Measurements from ENCODE around the gene KIZ.

KIZ gene

DNA sequence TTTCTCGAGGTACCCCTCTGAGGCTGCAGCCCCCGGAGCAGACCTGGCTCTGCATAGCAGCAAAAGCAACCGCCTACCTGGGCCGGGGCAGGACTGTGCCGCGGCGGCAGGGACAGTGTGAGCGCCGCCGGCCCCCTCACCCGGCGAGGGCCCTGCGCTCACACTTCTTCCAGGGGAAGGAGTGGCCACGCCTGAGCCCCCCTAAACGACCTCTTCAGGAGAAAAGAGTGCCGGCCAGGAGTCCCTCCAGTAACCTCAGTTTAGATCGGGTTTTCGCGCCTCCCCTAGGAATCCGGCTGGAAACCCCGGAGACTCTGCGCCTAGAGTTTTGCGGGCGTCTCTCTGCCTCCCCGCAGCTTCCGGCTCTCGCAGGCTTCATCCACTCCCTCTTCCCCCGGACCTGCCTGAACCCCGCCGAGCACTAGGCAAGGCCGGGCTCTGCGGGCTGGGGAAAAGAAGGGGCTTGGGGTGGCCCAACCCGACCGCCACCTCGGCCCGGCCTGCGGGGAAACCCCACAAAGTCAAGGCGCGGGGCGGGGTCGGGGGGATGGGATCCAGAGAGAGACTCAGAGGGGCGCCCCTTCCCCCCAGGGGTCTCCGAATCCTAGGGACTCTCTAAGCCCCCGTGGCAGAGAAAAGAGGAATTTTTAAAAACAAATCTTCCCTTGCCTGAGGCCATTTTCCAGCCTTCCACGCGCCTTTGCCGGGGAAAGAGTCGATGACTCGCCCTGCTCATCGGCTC lies 20.3 kb upstream of the KIZ start:
- Histone ChIP-seq H3K27ac (no peak overlapping the region), H3K4me3 (peak overlapping the region; percentile 13)
- TF ChIP-seq, protein P1, sequence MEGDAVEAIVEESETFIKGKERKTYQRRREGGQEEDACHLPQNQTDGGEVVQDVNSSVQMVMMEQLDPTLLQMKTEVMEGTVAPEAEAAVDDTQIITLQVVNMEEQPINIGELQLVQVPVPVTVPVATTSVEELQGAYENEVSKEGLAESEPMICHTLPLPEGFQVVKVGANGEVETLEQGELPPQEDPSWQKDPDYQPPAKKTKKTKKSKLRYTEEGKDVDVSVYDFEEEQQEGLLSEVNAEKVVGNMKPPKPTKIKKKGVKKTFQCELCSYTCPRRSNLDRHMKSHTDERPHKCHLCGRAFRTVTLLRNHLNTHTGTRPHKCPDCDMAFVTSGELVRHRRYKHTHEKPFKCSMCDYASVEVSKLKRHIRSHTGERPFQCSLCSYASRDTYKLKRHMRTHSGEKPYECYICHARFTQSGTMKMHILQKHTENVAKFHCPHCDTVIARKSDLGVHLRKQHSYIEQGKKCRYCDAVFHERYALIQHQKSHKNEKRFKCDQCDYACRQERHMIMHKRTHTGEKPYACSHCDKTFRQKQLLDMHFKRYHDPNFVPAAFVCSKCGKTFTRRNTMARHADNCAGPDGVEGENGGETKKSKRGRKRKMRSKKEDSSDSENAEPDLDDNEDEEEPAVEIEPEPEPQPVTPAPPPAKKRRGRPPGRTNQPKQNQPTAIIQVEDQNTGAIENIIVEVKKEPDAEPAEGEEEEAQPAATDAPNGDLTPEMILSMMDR (IDR thresholded peaks at IDR 0.05), result no peak
- no peak for DNase-seq (ENCODE audit: low spot score)

DNA sequence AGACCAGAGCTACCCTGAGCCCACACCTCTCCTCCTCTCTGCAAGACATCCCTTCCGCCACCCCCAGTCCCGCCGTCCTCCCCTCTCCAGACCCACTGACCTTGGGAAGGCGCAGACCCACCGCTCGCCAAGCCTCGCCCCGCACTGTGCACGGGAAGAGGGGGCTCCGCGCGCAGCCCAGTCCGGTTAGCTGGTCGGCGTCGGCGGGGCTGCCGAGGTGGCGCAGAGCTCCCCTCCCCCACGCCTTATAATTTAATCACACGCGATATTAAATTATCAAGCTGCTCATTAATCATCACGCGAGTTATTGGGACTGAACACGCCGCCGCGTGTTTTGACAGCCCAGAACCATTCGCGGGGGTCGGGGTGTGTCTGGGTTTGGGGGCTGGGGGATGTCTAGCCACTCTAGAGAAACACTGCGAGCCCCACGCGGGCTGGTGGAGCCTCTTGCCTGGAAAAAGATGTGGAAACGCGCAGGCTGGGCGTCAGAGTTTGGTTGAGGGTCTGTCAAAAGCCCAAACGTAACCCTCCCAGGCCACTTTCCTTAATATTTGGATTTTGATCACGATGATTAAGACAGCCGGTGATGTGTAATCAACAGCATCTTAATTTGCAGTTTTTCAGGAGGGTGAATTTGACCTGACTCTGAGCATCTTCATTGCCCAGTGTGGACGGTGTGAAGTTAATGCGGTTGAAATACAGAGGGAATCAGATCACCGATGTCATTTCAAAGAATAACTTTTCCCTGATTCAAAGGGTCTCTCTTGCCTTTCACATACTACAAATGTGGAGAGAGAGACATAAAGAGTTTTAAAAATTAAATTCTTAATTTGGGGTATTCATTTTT lies 19.5 kb upstream of the KIZ start, which contains the start of gene LINC00237:
Gene LINC00237, minus strand, starts transcription at position 188 of the 847 bp plus-strand sequence.
- Histone ChIP-seq H3K27ac (no peak within 1 kb of the TSS), H3K4me3 (peak within 1 kb of the TSS; percentile 13)
- TF ChIP-seq, protein P1 (IDR thresholded peaks at IDR 0.05), result no peak
- no peak for DNase-seq (ENCODE audit: low spot score)

DNA sequence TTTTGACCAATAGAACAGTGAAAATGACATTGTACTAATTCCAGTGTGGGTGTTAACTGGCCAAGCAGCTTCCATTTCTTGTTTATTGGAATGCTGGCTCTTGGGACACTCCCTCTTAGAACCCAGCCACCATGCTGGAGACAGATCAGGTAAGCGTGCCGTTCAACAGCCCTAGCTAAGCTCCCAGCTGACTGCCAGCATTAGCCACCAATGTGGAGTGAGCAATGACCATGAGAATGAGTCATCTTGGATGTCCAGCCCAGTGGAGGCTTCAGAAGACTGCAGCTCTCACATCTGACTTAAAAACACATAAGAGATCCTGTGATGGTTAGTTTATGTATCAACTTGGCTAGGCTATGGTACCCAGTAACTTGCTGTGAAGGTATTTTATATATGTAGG lies 16.7 kb upstream of the KIZ start:
- H3K27ac ChIP-seq, result no peak overlapping the region
- no peak overlapping the region for H3K4me3 ChIP-seq
- DNase-seq (ENCODE audit: low spot score), result no peak
- TF ChIP-seq, protein P1 (IDR thresholded peaks at IDR 0.05), result no peak

DNA sequence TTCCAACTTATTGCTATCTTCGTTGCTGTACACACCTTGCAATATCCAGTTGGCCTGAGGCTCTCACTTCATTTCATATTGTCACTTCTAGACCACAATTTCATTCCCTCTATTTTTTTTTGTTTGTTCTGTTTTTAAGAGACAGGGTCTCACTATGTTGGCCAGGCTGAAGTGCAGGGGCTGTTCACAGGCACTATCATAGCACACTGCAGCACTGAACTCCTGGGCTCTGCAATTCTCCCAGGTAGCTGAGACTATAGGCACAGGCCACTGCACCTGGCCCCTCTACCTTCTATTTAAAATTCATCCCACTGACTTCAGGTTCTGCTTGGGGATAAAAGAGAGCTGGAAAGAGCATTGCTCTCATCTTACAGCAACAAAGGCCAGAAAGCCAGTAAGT lies 15.1 kb upstream of the KIZ start:
- no peak for DNase-seq (ENCODE audit: low spot score)
- Histone ChIP-seq H3K4me3 (no peak overlapping the region), H3K27ac (no peak overlapping the region)
- TF ChIP-seq, protein P1 (IDR thresholded peaks at IDR 0.05), result no peak

DNA sequence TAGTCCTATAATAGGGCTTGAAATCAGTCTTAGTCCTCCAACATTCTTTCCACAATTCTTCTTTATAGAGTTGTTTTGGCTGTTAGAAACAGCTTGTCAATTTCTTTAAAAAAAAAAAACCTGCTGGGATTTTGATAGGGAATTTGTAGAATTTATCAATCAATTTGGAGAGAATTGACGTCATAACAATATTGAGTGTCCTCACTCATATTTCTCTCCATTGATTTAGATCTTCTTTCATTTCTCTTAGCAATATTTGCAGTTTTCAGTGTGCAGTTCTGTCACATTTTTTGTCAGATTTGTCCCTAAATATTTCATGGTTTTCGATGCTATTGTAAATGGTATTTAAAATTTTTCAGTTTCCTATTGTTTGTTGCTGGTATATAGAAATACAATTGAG lies 14.5 kb upstream of the KIZ start:
- Histone ChIP-seq H3K4me3 (no peak overlapping the region), H3K27ac (no peak overlapping the region)
- TF ChIP-seq, protein P1 (IDR thresholded peaks at IDR 0.05), result no peak
- no peak for DNase-seq (ENCODE audit: low spot score)

DNA sequence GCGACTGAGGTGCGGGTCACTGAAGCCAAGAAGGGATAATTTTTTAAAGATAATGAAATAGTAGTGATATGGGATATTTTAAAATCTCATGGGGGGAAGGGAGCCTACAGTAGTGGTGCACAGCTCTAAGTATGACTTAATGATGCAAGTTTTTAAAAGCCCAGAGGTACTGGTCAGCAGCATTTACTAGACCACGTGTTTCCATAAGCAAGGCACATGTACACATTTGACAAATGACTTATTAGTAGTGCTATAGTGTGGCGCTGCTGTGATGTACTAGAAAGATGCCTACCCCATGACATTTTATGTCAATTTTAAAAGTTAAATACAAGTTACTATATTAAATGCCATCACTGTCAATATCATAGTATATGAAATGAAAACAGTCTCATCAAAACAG lies 12.2 kb upstream of the KIZ start:
- Histone ChIP-seq H3K27ac (no peak overlapping the region), H3K4me3 (no peak overlapping the region)
- TF ChIP-seq, protein P1 (IDR thresholded peaks at IDR 0.05), result no peak
- DNase-seq (ENCODE audit: low spot score), result no peak
